Loucy (cell line): ENCODE measurements around the gene TIMP2.
"Not testable (repeated sequence)": the region's sequence is repeated elsewhere in the genome, so short reads cannot be mapped to it uniquely, and the experiment has no call there.

ENCODE experiments used
- H2AFZ ChIP-seq: fragments of 200-600 bp; sonication (generic); 2 replicates; pipeline ENCODE4 v1.6.0; 2016; ENCODE audit warnings: antibody characterized with exemption, mild to moderate bottlenecking, low read length, moderate library complexity
- H3F3A ChIP-seq: fragments of 200-600 bp; 2 replicates; pipeline ENCODE4 v1.6.0; 2016; ENCODE audit warnings: antibody characterized with exemption, low read depth, mild to moderate bottlenecking
- H3K27me3 ChIP-seq: fragments of 200-600 bp; sonication (generic); 2 replicates; pipeline ENCODE4 v1.6.1; 2014; ENCODE audit warnings: low read length, mild to moderate bottlenecking; ENCODE audit not compliant: insufficient read depth, poor library complexity, severe bottlenecking
- H3K36me3 ChIP-seq: fragments of 200-600 bp; sonication (generic); 2 replicates; pipeline ENCODE4 v1.6.1; 2016; ENCODE audit warnings: low read length; ENCODE audit not compliant: insufficient read depth
- H3K4me1 ChIP-seq: fragments of 200-600 bp; sonication (generic); 2 replicates; pipeline ENCODE4 v1.5.1; 2014; ENCODE audit warnings: low read length, mild to moderate bottlenecking; ENCODE audit not compliant: insufficient read depth, poor library complexity, severe bottlenecking
- H3K4me2 ChIP-seq: fragments of 200-600 bp; sonication (generic); 2 replicates; pipeline ENCODE4 v1.6.0; 2014; ENCODE audit warnings: antibody characterized with exemption, low read length, low read depth, mild to moderate bottlenecking; ENCODE audit not compliant: poor library complexity, severe bottlenecking
- H3K4me3 ChIP-seq: fragments of 200-600 bp; sonication (generic); 2 replicates; pipeline ENCODE4 v1.5.1; 2014; ENCODE audit warnings: low read length, mild to moderate bottlenecking, mixed read lengths; ENCODE audit not compliant: poor library complexity, severe bottlenecking
- H3K79me2 ChIP-seq: fragments of 200-600 bp; sonication (generic); 2 replicates; pipeline ENCODE4 v1.6.1; 2014; ENCODE audit warnings: low read length; ENCODE audit not compliant: insufficient read depth
- H3K9ac ChIP-seq: fragments of 200-600 bp; sonication (generic); 2 replicates; pipeline ENCODE4 v1.6.0; 2014; ENCODE audit warnings: mild to moderate bottlenecking, low read depth, low read length, moderate library complexity; ENCODE audit not compliant: poor library complexity, severe bottlenecking
- H3K9me2 ChIP-seq: fragments of 200-600 bp; sonication (generic); replicated peaks from 2 replicates; pipeline ENCODE4 v1.6.1; 2016; ENCODE audit warnings: low read depth, low read length, mixed read lengths
- H3K9me3 ChIP-seq: fragments of 200-600 bp; sonication (generic); 2 replicates; pipeline ENCODE4 v1.6.1; 2014; ENCODE audit warnings: mild to moderate bottlenecking, antibody characterized with exemption, low read length, low read depth; ENCODE audit not compliant: insufficient read depth
- H4K20me1 ChIP-seq: fragments of 200-600 bp; sonication (generic); 2 replicates; pipeline ENCODE4 v1.6.0; 2014; ENCODE audit warnings: antibody characterized with exemption, low read length, mild to moderate bottlenecking; ENCODE audit not compliant: insufficient read depth, poor library complexity, severe bottlenecking
- CTCF ChIP-seq: fragments of 200-600 bp; sonication (generic); conservative IDR thresholded peaks from 2 replicates; pipeline ENCODE4 v1.5.1; 2014; ENCODE audit warnings: mild to moderate bottlenecking, antibody characterized with exemption, low read length
- EZH2phosphoT487 ChIP-seq: fragments of 200-600 bp; IDR thresholded peaks from 2 replicates; pipeline ENCODE4 v1.6.1; 2018; ENCODE audit warnings: antibody characterized with exemption, mild to moderate bottlenecking, moderate library complexity, borderline replicate concordance

TIMP2 gene

GRCh38 chr17:78966123-78966813 lies 41.1 kb upstream of the TIMP2 start:
- Histone ChIP-seq H3K9me3 (no peaks in the 10 kb centered on the region), H3K36me3 (no peaks in the 10 kb centered on the region), H3K9me2 (no peaks in the 10 kb centered on the region), H3K4me3 (no peak overlapping the region), H3F3A (no peaks in the 10 kb centered on the region), H3K4me2 (no peak overlapping the region), H3K4me1 (no peaks in the 10 kb centered on the region), H2AFZ (no peak overlapping the region), H3K9ac (no peak overlapping the region), H3K27me3 (no peaks in the 10 kb centered on the region), H3K79me2 (no peaks in the 10 kb centered on the region), H4K20me1 (no peaks in the 10 kb centered on the region)
- TF ChIP-seq EZH2phosphoT487 (no peak), CTCF (no peak)

- Histone ChIP-seq H3K9me3 (no peaks in the 10 kb centered on the region), H3K4me1 (no peaks in the 10 kb centered on the region), H3K4me2 (no peak overlapping the region), H3K9ac (no peak overlapping the region), H3K27me3 (no peaks in the 10 kb centered on the region), H3K36me3 (no peaks in the 10 kb centered on the region), H3K4me3 (no peak overlapping the region), H4K20me1 (no peaks in the 10 kb centered on the region), H3K9me2 (no peaks in the 10 kb centered on the region), H2AFZ (no peak overlapping the region), H3F3A (no peaks in the 10 kb centered on the region), H3K79me2 (no peaks in the 10 kb centered on the region)
- TF ChIP-seq CTCF (no peak), EZH2phosphoT487 (no peak)
These were observed 40.3 kb upstream of the TIMP2 start for GRCh38 chr17:78965491-78965924.

GRCh38 chr17:78963378-78963777 lies 38.2 kb upstream of the TIMP2 start:
- no peaks in the 10 kb centered on the region for H3K27me3 ChIP-seq
- H3K79me2 ChIP-seq: no peaks in the 10 kb centered on the region
- no peak overlapping the region for H3K9ac ChIP-seq
- H3F3A ChIP-seq: no peaks in the 10 kb centered on the region
- TF ChIP-seq CTCF (no peak), EZH2phosphoT487 (no peak)
- no peaks in the 10 kb centered on the region for H3K4me1 ChIP-seq
- H3K36me3 ChIP-seq: no peaks in the 10 kb centered on the region
- H4K20me1 ChIP-seq: no peaks in the 10 kb centered on the region
- H2AFZ ChIP-seq: no peak overlapping the region
- H3K4me3 ChIP-seq: no peak overlapping the region
- H3K4me2 ChIP-seq: no peak overlapping the region
- H3K9me2 ChIP-seq: no peaks in the 10 kb centered on the region
- no peaks in the 10 kb centered on the region for H3K9me3 ChIP-seq

- H3K4me2 ChIP-seq, H3K4me1 ChIP-seq, H3K79me2 ChIP-seq, H4K20me1 ChIP-seq, H3K9me2 ChIP-seq, H3K9me3 ChIP-seq, H2AFZ ChIP-seq, H3K4me3 ChIP-seq, H3K36me3 ChIP-seq, H3K9ac ChIP-seq, H3K27me3 ChIP-seq, H3F3A ChIP-seq: not testable (repeated sequence)
These were observed 37.8 kb upstream of the TIMP2 start for GRCh38 chr17:78962984-78963348.
